ENCODE results near the gene ALK.

The ALK gene

DNA sequence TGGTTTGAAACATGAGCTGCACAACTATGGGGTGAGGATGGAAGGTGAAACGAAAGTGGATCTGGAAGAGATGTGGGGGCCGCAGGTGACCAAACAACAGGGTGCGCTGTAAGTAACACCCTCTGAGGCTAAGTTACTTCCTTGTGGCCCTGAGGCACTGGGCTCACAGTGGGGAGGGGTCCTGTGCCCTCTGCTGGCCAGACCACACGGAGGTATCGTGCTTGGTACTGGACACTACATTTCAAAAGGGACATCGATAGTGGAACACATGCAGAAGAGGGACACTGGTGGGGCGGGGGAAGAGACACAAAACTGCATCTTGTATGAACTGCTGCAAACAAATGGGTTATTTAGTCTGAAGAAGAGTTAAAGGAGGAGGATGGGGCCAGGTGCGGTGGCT, 695.6 kb downstream of the ALK start:
- no peak for ATAC-seq
- Mint-ChIP-seq H3K9me3 (no peaks in the 10 kb centered on the region), H3K36me3 (no peaks in the 10 kb centered on the region)

GRCh38 chr2:29224693-29225551, 696.5 kb downstream of the ALK start:
- Mint-ChIP-seq H3K27ac (no peak overlapping the region), H3K4me1 (no peaks in the 10 kb centered on the region), H3K36me3 (no peaks in the 10 kb centered on the region), H3K4me3 (no peak overlapping the region), H3K9me3 (no peaks in the 10 kb centered on the region)
- no peak for ATAC-seq
- DNase-seq (ENCODE audit: low spot score in 2 of 2), result no peak

More for the DNA sequence above, 695.6 kb downstream of the ALK start:
- no peak overlapping the region for H3K4me3 Mint-ChIP-seq
- H3K4me1 Mint-ChIP-seq, result no peaks in the 10 kb centered on the region
- no peak for DNase-seq (ENCODE audit: low spot score in 2 of 2)
- no peak overlapping the region for H3K27ac Mint-ChIP-seq

DNA sequence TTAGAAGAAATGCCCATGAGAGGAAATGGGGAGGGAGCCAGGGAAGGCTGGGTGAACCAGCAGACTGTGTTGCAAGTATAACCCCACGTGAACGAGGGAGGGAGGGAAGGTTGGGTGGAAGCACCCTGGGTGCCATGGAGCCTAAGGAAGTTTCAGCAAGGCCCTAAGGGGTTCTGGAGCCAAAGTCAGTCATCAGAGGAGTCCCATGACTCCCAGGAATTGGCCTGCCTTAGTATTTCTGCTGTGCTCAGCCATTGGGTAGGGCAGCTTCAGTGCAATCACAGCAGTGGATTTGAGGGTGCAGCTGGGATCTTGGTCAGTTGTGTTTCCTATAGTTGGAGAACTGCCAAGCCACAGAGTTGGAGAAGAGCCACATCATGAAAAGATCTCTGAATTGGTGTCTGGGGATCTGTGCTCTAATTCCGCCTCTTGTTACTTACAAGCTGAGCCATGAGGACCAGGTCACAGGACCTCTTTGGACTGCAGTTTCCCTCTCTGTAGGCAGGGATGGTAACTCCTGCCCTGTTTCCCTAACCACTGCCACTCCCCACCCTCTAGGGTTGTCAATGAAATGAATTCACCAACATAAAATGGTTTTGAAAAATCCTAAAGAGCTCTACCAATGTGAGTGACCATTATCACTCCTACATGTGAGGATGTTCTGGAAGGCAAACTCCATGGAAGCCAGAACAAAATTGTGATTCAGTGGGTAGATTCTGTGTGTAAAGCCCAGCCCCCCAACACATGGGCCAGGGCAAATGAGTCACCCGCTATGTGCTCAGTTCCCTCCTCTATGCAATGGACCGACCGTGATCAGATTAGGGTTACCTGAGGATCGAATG, 697.3 kb downstream of the ALK start:
- no peaks in the 10 kb centered on the region for H3K36me3 Mint-ChIP-seq
- no peaks in the 10 kb centered on the region for H3K4me1 Mint-ChIP-seq
- H3K4me3 Mint-ChIP-seq, result no peak overlapping the region
- DNase-seq (ENCODE audit: low spot score in 2 of 2) (no peak), ATAC-seq (no peak)
- no peaks in the 10 kb centered on the region for H3K9me3 Mint-ChIP-seq
- H3K27ac Mint-ChIP-seq, result no peak overlapping the region

GRCh38 chr2:29223257-29223656, 698.1 kb downstream of the ALK start:
- Mint-ChIP-seq H3K9me3 (no peaks in the 10 kb centered on the region), H3K36me3 (no peaks in the 10 kb centered on the region), H3K4me1 (no peaks in the 10 kb centered on the region), H3K27ac (no peak overlapping the region), H3K4me3 (no peak overlapping the region)
- ATAC-seq (no peak), DNase-seq (ENCODE audit: low spot score in 2 of 2) (no peak)

GRCh38 chr2:29222381-29223179, 698.8 kb downstream of the ALK start:
- ATAC-seq, result no peak
- no peaks in the 10 kb centered on the region for H3K36me3 Mint-ChIP-seq
- H3K4me1 Mint-ChIP-seq, result no peaks in the 10 kb centered on the region
- no peak for DNase-seq (ENCODE audit: low spot score in 2 of 2)
- no peak overlapping the region for H3K4me3 Mint-ChIP-seq
- no peak overlapping the region for H3K27ac Mint-ChIP-seq
- no peaks in the 10 kb centered on the region for H3K9me3 Mint-ChIP-seq

DNA sequence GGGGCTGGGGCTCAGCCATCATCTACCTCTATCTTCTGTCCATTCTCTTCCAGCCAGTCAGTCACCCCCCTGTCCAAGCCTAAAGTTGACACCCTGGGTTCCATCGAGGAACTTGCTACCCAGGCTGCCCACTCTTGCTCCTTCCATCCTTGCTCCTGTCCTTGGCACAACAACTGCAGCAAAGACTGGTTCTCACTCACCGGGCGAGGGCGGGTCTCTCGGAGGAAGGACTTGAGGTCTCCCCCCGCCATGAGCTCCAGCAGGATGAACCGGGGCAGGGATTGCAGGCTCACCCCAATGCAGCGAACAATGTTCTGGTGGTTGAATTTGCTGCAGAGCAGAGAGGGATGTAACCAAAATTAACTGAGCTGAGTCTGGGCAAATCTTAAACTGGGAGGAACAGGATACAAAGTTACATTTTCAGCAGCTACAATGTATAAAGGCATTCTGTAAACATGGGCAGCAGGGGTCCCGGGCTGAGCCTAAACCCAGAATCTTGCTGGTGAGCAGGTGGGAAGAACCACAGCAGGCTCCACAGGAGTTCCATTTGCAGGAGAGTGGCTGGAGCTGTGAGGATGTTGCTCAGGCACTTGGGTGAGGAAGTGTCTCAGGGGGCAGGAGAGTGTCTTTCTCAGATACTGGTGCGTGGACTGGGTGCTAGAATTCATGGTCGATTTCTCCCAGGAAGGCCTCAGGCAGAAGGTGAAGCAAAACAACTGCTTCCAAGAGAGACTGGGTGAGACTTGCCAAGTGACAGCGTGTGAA, 700.7 kb downstream of the ALK start:
- no peaks in the 10 kb centered on the region for H3K36me3 Mint-ChIP-seq
- no peak for DNase-seq (ENCODE audit: low spot score in 2 of 2)
- no peak overlapping the region for H3K4me3 Mint-ChIP-seq
- no peaks in the 10 kb centered on the region for H3K9me3 Mint-ChIP-seq
- H3K27ac Mint-ChIP-seq, result no peak overlapping the region
- ATAC-seq, result no peak
- H3K4me1 Mint-ChIP-seq, result no peaks in the 10 kb centered on the region

- H3K9me3 Mint-ChIP-seq, result no peaks in the 10 kb centered on the region
- no peak for ATAC-seq
- no peak for DNase-seq (ENCODE audit: low spot score in 2 of 2)
- H3K36me3 Mint-ChIP-seq, result no peaks in the 10 kb centered on the region
- H3K4me1 Mint-ChIP-seq, result no peaks in the 10 kb centered on the region
- H3K4me3 Mint-ChIP-seq, result no peak overlapping the region
- no peak overlapping the region for H3K27ac Mint-ChIP-seq
These were observed 702.0 kb downstream of the ALK start for GRCh38 chr2:29219374-29219773.

DNA sequence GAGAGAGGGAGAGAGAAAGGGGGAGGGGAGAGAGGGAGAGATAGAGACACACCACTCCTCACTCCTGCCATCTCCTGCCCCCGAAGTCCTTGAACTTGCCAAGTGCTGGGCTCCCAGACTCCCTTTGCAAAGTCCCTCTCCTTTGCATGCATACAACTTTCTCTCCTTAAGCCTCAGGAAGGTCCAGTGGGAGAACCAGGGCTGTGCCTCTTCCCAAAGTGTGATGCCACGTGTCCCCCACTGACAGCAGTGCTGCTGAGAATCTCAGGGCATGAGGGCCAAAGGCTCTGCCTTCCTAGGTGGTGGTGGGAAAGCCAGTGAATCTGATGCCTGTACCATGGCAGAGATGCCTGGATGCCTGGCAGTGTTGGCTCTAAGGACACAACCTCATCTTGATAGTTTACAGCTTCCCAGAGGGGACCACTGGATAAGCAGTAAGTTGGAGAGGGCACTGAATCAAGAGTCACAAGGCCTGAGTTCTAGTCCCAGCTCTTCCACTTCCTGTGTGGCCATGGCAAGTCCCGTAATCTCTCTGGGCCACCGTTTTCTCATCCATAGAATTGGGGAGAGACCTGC, 702.7 kb downstream of the ALK start:
- Mint-ChIP-seq H3K36me3 (no peaks in the 10 kb centered on the region), H3K9me3 (no peaks in the 10 kb centered on the region), H3K27ac (no peak overlapping the region), H3K4me3 (no peak overlapping the region), H3K4me1 (peaks cover 4% of the 10 kb centered on the region)
- no peak for DNase-seq (ENCODE audit: low spot score in 2 of 2)
- no peak for ATAC-seq

GRCh38 chr2:29218071-29218470, 703.3 kb downstream of the ALK start:
- Mint-ChIP-seq H3K4me1 (peaks cover 6% of the 10 kb centered on the region), H3K36me3 (no peaks in the 10 kb centered on the region), H3K4me3 (no peak overlapping the region), H3K9me3 (no peaks in the 10 kb centered on the region), H3K27ac (no peak overlapping the region)
- no peak for ATAC-seq
- DNase-seq (ENCODE audit: low spot score in 2 of 2), result no peak

DNA sequence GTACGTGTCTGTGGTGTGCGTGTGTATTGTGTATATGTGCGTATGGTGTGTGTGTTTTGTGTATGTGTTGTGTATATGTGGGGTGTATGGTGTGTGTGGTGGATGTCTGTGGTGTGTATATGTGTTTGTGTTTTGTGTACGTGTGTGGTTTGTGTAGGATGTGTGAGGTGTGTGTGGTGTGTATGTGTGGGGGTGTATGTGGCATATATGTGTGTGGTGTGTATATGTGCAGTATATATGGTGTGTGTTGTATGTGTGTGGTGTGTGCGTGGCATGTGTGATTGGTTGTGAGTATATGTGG, 704.8 kb downstream of the ALK start:
- Mint-ChIP-seq H3K36me3 (no peaks in the 10 kb centered on the region), H3K9me3 (no peaks in the 10 kb centered on the region)

GRCh38 chr2:29215739-29216608, 705.4 kb downstream of the ALK start:
- Mint-ChIP-seq H3K36me3 (no peaks in the 10 kb centered on the region), H3K27ac (no peak overlapping the region), H3K4me3 (no peak overlapping the region), H3K9me3 (no peaks in the 10 kb centered on the region), H3K4me1 (peaks cover 6% of the 10 kb centered on the region)
- ATAC-seq (no peak), DNase-seq (ENCODE audit: low spot score in 2 of 2) (no peak)

More for the DNA sequence above, 704.8 kb downstream of the ALK start:
- no peak overlapping the region for H3K27ac Mint-ChIP-seq
- H3K4me3 Mint-ChIP-seq, result no peak overlapping the region
- peaks cover 6% of the 10 kb centered on the region for H3K4me1 Mint-ChIP-seq
- ATAC-seq (no peak), DNase-seq (ENCODE audit: low spot score in 2 of 2) (no peak)

DNA sequence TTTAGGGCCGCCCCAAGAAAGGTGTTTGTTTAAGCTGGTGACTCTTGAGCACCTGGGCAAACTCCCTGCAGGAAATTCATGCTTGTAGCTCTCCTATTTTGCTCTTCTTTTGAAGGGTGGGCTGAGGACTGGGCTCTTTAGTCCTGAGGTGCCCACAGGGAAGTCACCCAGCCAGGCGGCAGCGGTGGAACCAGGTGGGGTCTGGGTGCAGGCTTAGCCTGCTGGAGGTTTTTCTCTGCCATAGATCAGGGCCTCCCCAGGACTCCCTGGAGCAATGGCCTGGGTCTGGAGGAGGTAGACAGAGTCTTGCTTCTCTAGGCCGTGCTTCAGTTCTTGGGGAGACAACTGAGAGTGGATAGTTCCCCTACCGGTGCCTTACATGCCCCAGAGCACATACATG, 706.3 kb downstream of the ALK start:
- no peaks in the 10 kb centered on the region for H3K9me3 Mint-ChIP-seq
- peaks cover 6% of the 10 kb centered on the region for H3K4me1 Mint-ChIP-seq
- ATAC-seq (no peak), DNase-seq (ENCODE audit: low spot score in 2 of 2) (no peak)
- H3K27ac Mint-ChIP-seq, result no peak overlapping the region
- no peak overlapping the region for H3K4me3 Mint-ChIP-seq
- H3K36me3 Mint-ChIP-seq, result no peaks in the 10 kb centered on the region

GRCh38 chr2:29213888-29214291, 707.5 kb downstream of the ALK start:
- ATAC-seq (peak; percentile 55), DNase-seq (ENCODE audit: low spot score in 2 of 2) (no peak)
- Mint-ChIP-seq H3K9me3 (no peaks in the 10 kb centered on the region), H3K4me3 (no peak overlapping the region), H3K4me1 (peaks cover 6% of the 10 kb centered on the region), H3K27ac (no peak overlapping the region), H3K36me3 (no peaks in the 10 kb centered on the region)

DNA sequence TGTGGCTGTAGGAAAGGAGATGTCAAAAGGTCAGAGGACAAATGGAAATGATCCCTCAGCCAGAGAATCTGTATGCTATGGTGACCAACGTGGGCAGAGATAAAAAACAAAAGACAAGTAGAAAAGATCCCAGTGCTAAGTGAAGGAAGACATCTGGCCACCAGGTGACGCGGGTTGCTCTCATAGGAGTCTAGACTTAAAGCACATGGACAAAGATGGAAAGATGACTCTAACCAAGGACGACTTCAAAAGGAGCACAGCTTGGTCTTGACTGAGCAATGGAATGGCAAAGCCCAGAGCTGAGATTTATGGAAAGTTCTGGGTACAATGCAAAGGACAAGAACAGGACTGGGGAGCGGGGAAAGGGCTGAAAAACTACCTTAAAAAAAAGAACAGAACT, 709.4 kb downstream of the ALK start:
- no peak for ATAC-seq
- Mint-ChIP-seq H3K9me3 (no peaks in the 10 kb centered on the region), H3K36me3 (no peaks in the 10 kb centered on the region), H3K4me1 (peaks cover 6% of the 10 kb centered on the region), H3K27ac (no peak overlapping the region), H3K4me3 (no peak overlapping the region)
- no peak for DNase-seq (ENCODE audit: low spot score in 2 of 2)

Measured in stimulated activated effector memory CD8-positive, alpha-beta T cell treated with anti-CD3 and anti-CD28 coated beads, Interleukin-12 subunit alpha, Interleukin-12 subunit beta, amount 100 ng/mL, for 72 hours (primary cell).